Activated CD8-positive, alpha-beta memory T cell treated with anti-CD3 and anti-CD28 coated beads, Interleukin-2, amount 10 ng/mL, durations not matched to agents 7 days and 5 days (primary cell): ENCODE measurements around the gene SLC6A6. TPM values are rescaled to one million over a fixed set of nuclear protein-coding genes. Genes with fewer than 3 reads are reported as not detected.
"Not testable (repeated sequence)": the region's sequence is repeated elsewhere in the genome, so short reads cannot be mapped to it uniquely, and the experiment has no call there.

Experiments used
- ATAC-seq: fragments of 150-1000 bp; cut with Tn5 transposase; one replicate; pipeline ENCODE4 v1.10.0; 2021; ENCODE audit warnings: moderate library complexity
- CTCF ChIA-PET: fragments of 350-600 bp; sonication (Branson Sonifier 250); formaldehyde crosslinking; loops from one replicate; lab custom pipeline; 2021; ENCODE audit warnings: antibody characterized with exemption; lab: Charles Lee
- DNase-seq: peaks from one replicate; pipeline ENCODE4 v3.0.0-alpha.2; 2020
- H3K27ac Mint-ChIP-seq: one replicate; pipeline ENCODE4 v1.8.0; 2021; ENCODE audit warnings: mild to moderate bottlenecking, mixed read lengths
- H3K27me3 Mint-ChIP-seq: one replicate; pipeline ENCODE4 v1.8.0; 2021; ENCODE audit warnings: mixed read lengths
- H3K36me3 Mint-ChIP-seq: one replicate; pipeline ENCODE4 v1.8.0; 2021; ENCODE audit warnings: mild to moderate bottlenecking, mixed read lengths
- H3K4me1 Mint-ChIP-seq: one replicate; pipeline ENCODE4 v1.8.0; 2021; ENCODE audit warnings: mixed read lengths
- H3K4me3 Mint-ChIP-seq: one replicate; pipeline ENCODE4 v1.8.0; 2021; ENCODE audit warnings: mild to moderate bottlenecking, moderate library complexity, mixed read lengths
- H3K9me3 Mint-ChIP-seq: one replicate; pipeline ENCODE4 v1.8.0; 2022; ENCODE audit warnings: low read depth, mixed read lengths
- total RNA-seq, 2 experiments: library from RNA; stranded (reverse); gene quantifications; one replicate each; pipeline ENCODE4 v1.2.3, GENCODE V29; 2021

SLC6A6 gene
- total RNA-seq, 2 experiments from 2014 or later = 55.3 to 64.6 TPM

- Mint-ChIP-seq H3K27me3 (no peaks in the 10 kb centered on the region), H3K4me3 (peak overlapping the region; percentile 73), H3K4me1 (peaks cover 81% of the 10 kb centered on the region), H3K36me3 (peaks cover 2% of the 10 kb centered on the region), H3K9me3 (no peaks in the 10 kb centered on the region), H3K27ac (peak overlapping the region; percentile 97)
- ATAC-seq (peak; percentile 92), DNase-seq (peak; percentile 99)
- CTCF ChIA-PET = interaction anchor here (1.2 to 5.5 kb wide), 13 partner anchors 11 to 536 kb away, joined by 3 to 21 read pairs (median 6); partner anchors contain the start of gene SLC6A6
Observed at GRCh38 chr3:14431917-14432834, 29.8 kb downstream of the SLC6A6 start.

GRCh38 chr3:14433106-14433505 lies 30.7 kb downstream of the SLC6A6 start:
- Mint-ChIP-seq H3K9me3 (no peaks in the 10 kb centered on the region), H3K27me3 (no peaks in the 10 kb centered on the region), H3K4me1 (peaks cover 71% of the 10 kb centered on the region), H3K36me3 (peaks cover 2% of the 10 kb centered on the region), H3K4me3 (peak overlapping the region; percentile 73), H3K27ac (peak overlapping the region; percentile 97)
- CTCF ChIA-PET = interaction anchor here (0.7 to 5.5 kb wide), 9 partner anchors 9 to 537 kb away, joined by 4 to 21 read pairs (median 6); partner anchors contain the start of gene SLC6A6
- ATAC-seq (no peak), DNase-seq (no peak)

- no peak for ATAC-seq
- no peaks in the 10 kb centered on the region for H3K27me3 Mint-ChIP-seq
- no peak overlapping the region for H3K4me3 Mint-ChIP-seq
- no peaks in the 10 kb centered on the region for H3K9me3 Mint-ChIP-seq
- peaks cover 62% of the 10 kb centered on the region for H3K4me1 Mint-ChIP-seq
- CTCF ChIA-PET = interaction anchor here (1.0 to 5.5 kb wide), 4 partner anchors 10 to 173 kb away, joined by 4 to 20 read pairs (median 4); partner anchors contain the start of gene SLC6A6
- peak overlapping the region; percentile 82 for H3K27ac Mint-ChIP-seq
- peaks cover 2% of the 10 kb centered on the region for H3K36me3 Mint-ChIP-seq
- no peak for DNase-seq
Observed at GRCh38 chr3:14434126-14434497, 31.7 kb downstream of the SLC6A6 start.

- CTCF ChIA-PET = interaction anchor here (1.3 to 5.5 kb wide), 2 partner anchors 28 to 32 kb away, joined by 4 to 20 read pairs; partner anchors contain the start of gene SLC6A6
- peaks cover 57% of the 10 kb centered on the region for H3K4me1 Mint-ChIP-seq
- peaks cover 2% of the 10 kb centered on the region for H3K36me3 Mint-ChIP-seq
- no peaks in the 10 kb centered on the region for H3K9me3 Mint-ChIP-seq
- H3K27ac Mint-ChIP-seq = peak overlapping the region; percentile 82
- H3K4me3 Mint-ChIP-seq = no peak overlapping the region
- H3K27me3 Mint-ChIP-seq = no peaks in the 10 kb centered on the region
- ATAC-seq (no peak), DNase-seq (no peak)
Observed at GRCh38 chr3:14434498-14435151, 32.2 kb downstream of the SLC6A6 start.

GRCh38 chr3:14435175-14436014 lies 33.0 kb downstream of the SLC6A6 start:
- ATAC-seq = no peak

GRCh38 chr3:14436954-14437281 lies 34.5 kb downstream of the SLC6A6 start:
- ATAC-seq (no peak), DNase-seq (no peak)
- no peaks in the 10 kb centered on the region for H3K27me3 Mint-ChIP-seq
- peaks cover 2% of the 10 kb centered on the region for H3K36me3 Mint-ChIP-seq
- H3K27ac Mint-ChIP-seq = no peak overlapping the region
- no peaks in the 10 kb centered on the region for H3K9me3 Mint-ChIP-seq
- H3K4me3 Mint-ChIP-seq = no peak overlapping the region
- H3K4me1 Mint-ChIP-seq = peaks cover 40% of the 10 kb centered on the region
- CTCF ChIA-PET = interaction anchor here (1.2 to 1.5 kb wide), 2 partner anchors 10 to 35 kb away, joined by 4 to 5 read pairs; partner anchors contain the start of gene SLC6A6

More at GRCh38 chr3:14435175-14436014, 33.0 kb downstream of the SLC6A6 start:
- H3K4me3 Mint-ChIP-seq = no peak overlapping the region
- no peaks in the 10 kb centered on the region for H3K27me3 Mint-ChIP-seq
- peak overlapping the region; percentile 40 for H3K27ac Mint-ChIP-seq
- no peak for DNase-seq
- no peaks in the 10 kb centered on the region for H3K9me3 Mint-ChIP-seq
- peaks cover 49% of the 10 kb centered on the region for H3K4me1 Mint-ChIP-seq
- CTCF ChIA-PET = interaction anchor here (0.6 to 5.5 kb wide), 4 partner anchors 11 to 33 kb away, joined by 3 to 20 read pairs (median 4); partner anchors contain the start of gene SLC6A6
- H3K36me3 Mint-ChIP-seq = peaks cover 2% of the 10 kb centered on the region

GRCh38 chr3:14437705-14438104 lies 35.3 kb downstream of the SLC6A6 start:
- not testable (repeated sequence) for H3K9me3 Mint-ChIP-seq, ATAC-seq, DNase-seq, H3K27me3 Mint-ChIP-seq, H3K27ac Mint-ChIP-seq, H3K36me3 Mint-ChIP-seq, H3K4me3 Mint-ChIP-seq
- H3K4me1 Mint-ChIP-seq = peaks cover 35% of the 10 kb centered on the region
- CTCF ChIA-PET = interaction anchor here (1.5 kb wide), 1 partner anchor 9 kb away, joined by 5 read pairs; no protein-coding TSS in a partner anchor

GRCh38 chr3:14438262-14438661 lies 35.9 kb downstream of the SLC6A6 start:
- Mint-ChIP-seq H3K36me3 (peaks cover 2% of the 10 kb centered on the region), H3K9me3 (no peaks in the 10 kb centered on the region), H3K4me1 (peaks cover 30% of the 10 kb centered on the region), H3K27me3 (no peaks in the 10 kb centered on the region), H3K27ac (no peak overlapping the region), H3K4me3 (no peak overlapping the region)
- CTCF ChIA-PET = no interaction called here
- ATAC-seq (no peak), DNase-seq (no peak)

- Mint-ChIP-seq H3K4me1 (peaks cover 25% of the 10 kb centered on the region), H3K27ac (no peak overlapping the region), H3K4me3 (no peak overlapping the region), H3K27me3 (no peaks in the 10 kb centered on the region), H3K9me3 (no peaks in the 10 kb centered on the region), H3K36me3 (peaks cover 1% of the 10 kb centered on the region)
- DNase-seq = no peak
- ATAC-seq = no peak
- CTCF ChIA-PET = no interaction called here
Observed at GRCh38 chr3:14438929-14439328, 36.5 kb downstream of the SLC6A6 start.

- Mint-ChIP-seq H3K9me3 (no peaks in the 10 kb centered on the region), H3K27me3 (no peaks in the 10 kb centered on the region), H3K27ac (no peak overlapping the region), H3K4me1 (peaks cover 18% of the 10 kb centered on the region), H3K36me3 (peaks cover 6% of the 10 kb centered on the region), H3K4me3 (no peak overlapping the region)
- CTCF ChIA-PET = no interaction called here
- DNase-seq (no peak), ATAC-seq (no peak)
Observed at GRCh38 chr3:14439501-14440167, 37.2 kb downstream of the SLC6A6 start.

- CTCF ChIA-PET = no interaction called here
- H3K4me1 Mint-ChIP-seq = peaks cover 14% of the 10 kb centered on the region
- H3K9me3 Mint-ChIP-seq = no peaks in the 10 kb centered on the region
- no peaks in the 10 kb centered on the region for H3K27me3 Mint-ChIP-seq
- no peak overlapping the region for H3K4me3 Mint-ChIP-seq
- H3K27ac Mint-ChIP-seq = no peak overlapping the region
- no peak for ATAC-seq
- no peak for DNase-seq
- H3K36me3 Mint-ChIP-seq = peaks cover 6% of the 10 kb centered on the region
Observed at GRCh38 chr3:14440168-14440518, 37.7 kb downstream of the SLC6A6 start.

- no peak overlapping the region for H3K4me3 Mint-ChIP-seq
- no peak overlapping the region for H3K27ac Mint-ChIP-seq
- peaks cover 11% of the 10 kb centered on the region for H3K4me1 Mint-ChIP-seq
- no peak for DNase-seq
- H3K27me3 Mint-ChIP-seq = no peaks in the 10 kb centered on the region
- no peaks in the 10 kb centered on the region for H3K9me3 Mint-ChIP-seq
- H3K36me3 Mint-ChIP-seq = peaks cover 10% of the 10 kb centered on the region
- ATAC-seq = no peak
- CTCF ChIA-PET = no interaction called here
Observed at GRCh38 chr3:14440531-14441239, 38.3 kb downstream of the SLC6A6 start.
